ENCODE data around the gene RPP25.

The RPP25 gene

GRCh38 chr15:74913041-74913440 is 43.5 kb downstream of the RPP25 start:
- H3K4me1 ChIP-seq (ENCODE audit: control insufficient read depth in 2 of 2, insufficient read depth in 1 of 2, low read depth in 1 of 2, low read length in 2 of 2): no peaks in the 10 kb centered on the region
- peaks cover 13 to 64% of the 10 kb centered on the region in 2 donors for H3K36me3 ChIP-seq (replicated peaks in 1 of 2; ENCODE audit: control insufficient read depth in 2 of 2, insufficient read depth in 2 of 2, low read length in 2 of 2)
- no peak overlapping the region for H3K14ac ChIP-seq (ENCODE audit: low read length)
- no peak overlapping the region for H3K27ac ChIP-seq (replicated peaks; ENCODE audit: low read length)
- no peak overlapping the region for H3K23ac ChIP-seq (ENCODE audit: low read depth, low read length, poor library complexity)
- H3K9me3 ChIP-seq (replicated peaks in 1 of 2; ENCODE audit: control insufficient read depth in 2 of 2, insufficient read depth in 1 of 2, low read depth in 1 of 2, low read length in 2 of 2): no peaks in the 10 kb centered on the region
- no peak overlapping the region for H2AK5ac ChIP-seq (ENCODE audit: low read depth, low read length)
- no peak overlapping the region for H2AFZ ChIP-seq (ENCODE audit: low read length)
- no peaks in the 10 kb centered on the region for H3K79me1 ChIP-seq (ENCODE audit: low read depth, low read length)
- no peak overlapping the region for H3K18ac ChIP-seq (ENCODE audit: low read length)
- H3K27me3 ChIP-seq (ENCODE audit: control insufficient read depth in 3 of 3, insufficient read depth in 3 of 3, low read depth in 1 of 3, low read length in 3 of 3): no peaks in the 10 kb centered on the region
- H2BK5ac ChIP-seq (ENCODE audit: low read length): no peak overlapping the region
- H4K91ac ChIP-seq (ENCODE audit: low read depth, low read length, poor library complexity): no peak overlapping the region
- H3K4ac ChIP-seq (ENCODE audit: low read length): no peak overlapping the region
- no peak overlapping the region for H2BK15ac ChIP-seq (ENCODE audit: low read length)
- H2BK12ac ChIP-seq (ENCODE audit: low read length): no peak overlapping the region
- DNase-seq (ENCODE audit: low spot score): no peak
- H3K4me2 ChIP-seq (ENCODE audit: insufficient read depth, low read length, poor library complexity, severe bottlenecking): no peak overlapping the region
- no peak overlapping the region for H3K4me3 ChIP-seq (ENCODE audit: low read length in 2 of 2)
- H3K9ac ChIP-seq (ENCODE audit: low read depth, low read length, poor library complexity): no peak overlapping the region
- no peak overlapping the region for H2BK120ac ChIP-seq (ENCODE audit: low read depth, low read length)
- no CpG with 5 or more reads among the region's 9 CpGs for WGBS, 2 donors (ENCODE audit: extremely low coverage in 2 of 2, insufficient read length in 2 of 2, insufficient replicate concordance in 1 of 2)
- H4K8ac ChIP-seq (ENCODE audit: low read depth, low read length): no peak overlapping the region

GRCh38 chr15:74908635-74909034 is 47.9 kb downstream of the RPP25 start:
- no peak overlapping the region for H3K14ac ChIP-seq (ENCODE audit: low read length)
- no peak overlapping the region for H3K18ac ChIP-seq (ENCODE audit: low read length)
- no peak overlapping the region for H3K4me3 ChIP-seq (ENCODE audit: low read length in 2 of 2)
- no peak overlapping the region for H2AFZ ChIP-seq (ENCODE audit: low read length)
- H3K4ac ChIP-seq (ENCODE audit: low read length): no peak overlapping the region
- peaks cover 8 to 9% of the 10 kb centered on the region in 2 donors for H3K4me1 ChIP-seq (ENCODE audit: control insufficient read depth in 2 of 2, insufficient read depth in 1 of 2, low read depth in 1 of 2, low read length in 2 of 2)
- no peak overlapping the region for H4K91ac ChIP-seq (ENCODE audit: low read depth, low read length, poor library complexity)
- no peak overlapping the region for H2AK5ac ChIP-seq (ENCODE audit: low read depth, low read length)
- DNase-seq (ENCODE audit: low spot score): no peak
- no peak overlapping the region for H3K23ac ChIP-seq (ENCODE audit: low read depth, low read length, poor library complexity)
- H2BK12ac ChIP-seq (ENCODE audit: low read length): no peak overlapping the region
- no peak overlapping the region for H2BK15ac ChIP-seq (ENCODE audit: low read length)
- H3K9me3 ChIP-seq (replicated peaks in 1 of 2; ENCODE audit: control insufficient read depth in 2 of 2, insufficient read depth in 1 of 2, low read depth in 1 of 2, low read length in 2 of 2): no peaks in the 10 kb centered on the region
- H4K8ac ChIP-seq (ENCODE audit: low read depth, low read length): no peak overlapping the region
- H3K27ac ChIP-seq (replicated peaks; ENCODE audit: low read length): no peak overlapping the region
- H2BK120ac ChIP-seq (ENCODE audit: low read depth, low read length): no peak overlapping the region
- H3K4me2 ChIP-seq (ENCODE audit: insufficient read depth, low read length, poor library complexity, severe bottlenecking): no peak overlapping the region
- WGBS, 2 donors (ENCODE audit: extremely low coverage in 2 of 2, insufficient read length in 2 of 2, insufficient replicate concordance in 1 of 2): no CpG with 5 or more reads among the region's 4 CpGs
- no peak overlapping the region for H3K9ac ChIP-seq (ENCODE audit: low read depth, low read length, poor library complexity)
- no peak overlapping the region for H2BK5ac ChIP-seq (ENCODE audit: low read length)
- no peaks in the 10 kb centered on the region for H3K27me3 ChIP-seq (ENCODE audit: control insufficient read depth in 3 of 3, insufficient read depth in 3 of 3, low read depth in 1 of 3, low read length in 3 of 3)
- peaks cover 6% of the 10 kb centered on the region for H3K79me1 ChIP-seq (ENCODE audit: low read depth, low read length)
- peaks cover 20 to 40% of the 10 kb centered on the region in 2 donors for H3K36me3 ChIP-seq (replicated peaks in 1 of 2; ENCODE audit: control insufficient read depth in 2 of 2, insufficient read depth in 2 of 2, low read length in 2 of 2)

GRCh38 chr15:74907163-74907870 is 49.3 kb downstream of the RPP25 start:
- Histone ChIP-seq H3K4me3 (ENCODE audit: low read length in 2 of 2) (peak overlapping the region; percentile 90 to 96), H2BK5ac (ENCODE audit: low read length) (no peak overlapping the region), H4K8ac (ENCODE audit: low read depth, low read length) (no peak overlapping the region), H3K4me2 (ENCODE audit: insufficient read depth, low read length, poor library complexity, severe bottlenecking) (peak overlapping the region; percentile 66), H4K91ac (ENCODE audit: low read depth, low read length, poor library complexity) (no peak overlapping the region), H3K4me1 (ENCODE audit: control insufficient read depth in 2 of 2, insufficient read depth in 1 of 2, low read depth in 1 of 2, low read length in 2 of 2) (peaks cover 8 to 9% of the 10 kb centered on the region in 2 donors), H2AFZ (ENCODE audit: low read length) (peak overlapping the region; percentile 96), H3K14ac (ENCODE audit: low read length) (no peak overlapping the region), H3K27ac (replicated peaks; ENCODE audit: low read length) (no peak overlapping the region), H2BK15ac (ENCODE audit: low read length) (no peak overlapping the region), H3K23ac (ENCODE audit: low read depth, low read length, poor library complexity) (no peak overlapping the region), H3K9ac (ENCODE audit: low read depth, low read length, poor library complexity) (peak overlapping the region; percentile 93), H3K9me3 (replicated peaks in 1 of 2; ENCODE audit: control insufficient read depth in 2 of 2, insufficient read depth in 1 of 2, low read depth in 1 of 2, low read length in 2 of 2) (no peaks in the 10 kb centered on the region), H3K36me3 (replicated peaks in 1 of 2; ENCODE audit: control insufficient read depth in 2 of 2, insufficient read depth in 2 of 2, low read length in 2 of 2) (peaks cover 29 to 41% of the 10 kb centered on the region in 2 donors), H2BK12ac (ENCODE audit: low read length) (no peak overlapping the region), H3K27me3 (ENCODE audit: control insufficient read depth in 3 of 3, insufficient read depth in 3 of 3, low read depth in 1 of 3, low read length in 3 of 3) (no peaks in the 10 kb centered on the region), H3K79me1 (ENCODE audit: low read depth, low read length) (peaks cover 6% of the 10 kb centered on the region), H2BK120ac (ENCODE audit: low read depth, low read length) (no peak overlapping the region), H3K18ac (ENCODE audit: low read length) (peak overlapping the region; percentile 93), H2AK5ac (ENCODE audit: low read depth, low read length) (no peak overlapping the region), H3K4ac (ENCODE audit: low read length) (no peak overlapping the region)
- WGBS, 2 donors (ENCODE audit: extremely low coverage in 2 of 2, insufficient read length in 2 of 2, insufficient replicate concordance in 1 of 2): no CpG with 5 or more reads among the region's 8 CpGs
- no peak for DNase-seq (ENCODE audit: low spot score)

- peaks cover 28 to 41% of the 10 kb centered on the region in 2 donors for H3K36me3 ChIP-seq (replicated peaks in 1 of 2; ENCODE audit: control insufficient read depth in 2 of 2, insufficient read depth in 2 of 2, low read length in 2 of 2)
These were observed 50.0 kb downstream of the RPP25 start, which contains the start of gene FAM219B for GRCh38 chr15:74906450-74907162. Gene FAM219B (minus strand): TSS chr15:74906851. CDS start chr15:74906800, 51 bp downstream.

More at GRCh38 chr15:74906450-74907162, 50.0 kb downstream of the RPP25 start, which contains the start of gene FAM219B:
- H2AK5ac ChIP-seq (ENCODE audit: low read depth, low read length): peak within 1 kb of the TSS; percentile 89
- WGBS, 2 donors (ENCODE audit: extremely low coverage in 2 of 2, insufficient read length in 2 of 2, insufficient replicate concordance in 1 of 2): no CpG with 5 or more reads among the region's 74 CpGs
- H3K79me1 ChIP-seq (ENCODE audit: low read depth, low read length): peaks cover 6% of the 10 kb centered on the region
- peak within 1 kb of the TSS; percentile 92 for H2BK5ac ChIP-seq (ENCODE audit: low read length)
- H3K4me2 ChIP-seq (ENCODE audit: insufficient read depth, low read length, poor library complexity, severe bottlenecking): peak within 1 kb of the TSS; percentile 66
- peak within 1 kb of the TSS; percentile 97 for H3K9ac ChIP-seq (ENCODE audit: low read depth, low read length, poor library complexity)
- no peak within 1 kb of the TSS for H2BK12ac ChIP-seq (ENCODE audit: low read length)
- peak within 1 kb of the TSS; percentile 90 to 96 for H3K4me3 ChIP-seq (ENCODE audit: low read length in 2 of 2)
- no peak within 1 kb of the TSS for H4K8ac ChIP-seq (ENCODE audit: low read depth, low read length)
- H4K91ac ChIP-seq (ENCODE audit: low read depth, low read length, poor library complexity): no peak within 1 kb of the TSS
- H3K4me1 ChIP-seq (ENCODE audit: control insufficient read depth in 2 of 2, insufficient read depth in 1 of 2, low read depth in 1 of 2, low read length in 2 of 2): peaks cover 8 to 9% of the 10 kb centered on the region in 2 donors
- H3K23ac ChIP-seq (ENCODE audit: low read depth, low read length, poor library complexity): peak within 1 kb of the TSS; percentile 77
- no peaks in the 10 kb centered on the region for H3K27me3 ChIP-seq (ENCODE audit: control insufficient read depth in 3 of 3, insufficient read depth in 3 of 3, low read depth in 1 of 3, low read length in 3 of 3)
- DNase-seq (ENCODE audit: low spot score): peak; percentile 84
- peak within 1 kb of the TSS; percentile 87 for H3K27ac ChIP-seq (replicated peaks; ENCODE audit: low read length)
- peak within 1 kb of the TSS; percentile 69 for H2BK120ac ChIP-seq (ENCODE audit: low read depth, low read length)
- H3K18ac ChIP-seq (ENCODE audit: low read length): peak within 1 kb of the TSS; percentile 98
- H2AFZ ChIP-seq (ENCODE audit: low read length): peak within 1 kb of the TSS; percentile 96
- H3K9me3 ChIP-seq (replicated peaks in 1 of 2; ENCODE audit: control insufficient read depth in 2 of 2, insufficient read depth in 1 of 2, low read depth in 1 of 2, low read length in 2 of 2): no peaks in the 10 kb centered on the region
- H3K4ac ChIP-seq (ENCODE audit: low read length): peak within 1 kb of the TSS; percentile 57
- no peak within 1 kb of the TSS for H3K14ac ChIP-seq (ENCODE audit: low read length)
- no peak within 1 kb of the TSS for H2BK15ac ChIP-seq (ENCODE audit: low read length)
